Amniotic epithelial cell (primary cell): Measurements from ENCODE around the gene COG5.
A peak's percentile ranks its signal among the peaks of the same experiment; 100 is the strongest.

ENCODE experiments used
- DNase-seq: peaks from one replicate; pipeline ENCODE4 v3.0.0-alpha.2; 2010; ENCODE audit warnings: low read depth

Gene COG5

GRCh38 chr7:107463139-107464078, 100.3 kb downstream of the COG5 start:
- DNase-seq = peak; percentile 61

- no peak for DNase-seq
Observed at GRCh38 chr7:107461938-107462533, 101.7 kb downstream of the COG5 start.

GRCh38 chr7:107453388-107453787, 110.3 kb downstream of the COG5 start:
- DNase-seq = no peak

GRCh38 chr7:107450970-107451369, 112.8 kb downstream of the COG5 start:
- DNase-seq = no peak

- DNase-seq = no peak
Observed at GRCh38 chr7:107446988-107447387, 116.7 kb downstream of the COG5 start.

- peak; percentile 39 for DNase-seq
Observed at GRCh38 chr7:107446531-107446930, 117.2 kb downstream of the COG5 start.

GRCh38 chr7:107442678-107443077, 121.0 kb downstream of the COG5 start:
- no peak for DNase-seq

- DNase-seq = no peak
Observed at GRCh38 chr7:107441581-107442422, 121.9 kb downstream of the COG5 start.

- no peak for DNase-seq
Observed at GRCh38 chr7:107439025-107439424, 124.7 kb downstream of the COG5 start.

- no peak for DNase-seq
Observed at GRCh38 chr7:107435749-107436148, 128.0 kb downstream of the COG5 start.

- no peak for DNase-seq
Observed at GRCh38 chr7:107432261-107432660, 131.5 kb downstream of the COG5 start.

- DNase-seq = no peak
Observed at GRCh38 chr7:107430057-107430456, 133.7 kb downstream of the COG5 start.

- no peak for DNase-seq
Observed at GRCh38 chr7:107428642-107429041, 135.1 kb downstream of the COG5 start.

GRCh38 chr7:107427462-107427861, 136.3 kb downstream of the COG5 start:
- DNase-seq = no peak

GRCh38 chr7:107414198-107414597, 149.5 kb downstream of the COG5 start:
- DNase-seq = no peak

- no peak for DNase-seq
Observed at GRCh38 chr7:107408349-107408748, 155.4 kb downstream of the COG5 start.

GRCh38 chr7:107405559-107405958, 158.2 kb downstream of the COG5 start:
- DNase-seq = no peak

GRCh38 chr7:107404740-107405537, 158.8 kb downstream of the COG5 start:
- DNase-seq = no peak

- DNase-seq = no peak
Observed at GRCh38 chr7:107398161-107398560, 165.6 kb downstream of the COG5 start.

GRCh38 chr7:107396990-107397389, 166.7 kb downstream of the COG5 start:
- DNase-seq = no peak

- DNase-seq = no peak
Observed at GRCh38 chr7:107396081-107396480, 167.6 kb downstream of the COG5 start.

- peak; percentile 68 for DNase-seq
Observed at GRCh38 chr7:107394831-107395230, 168.9 kb downstream of the COG5 start.
